Spleen (tissue), 11 donors: ENCODE results near the gene GPR31. TPM values are rescaled to one million over a fixed set of nuclear protein-coding genes. Genes with fewer than 3 reads are reported as not detected.

ENCODE experiments used
- DNase-seq: peaks from one replicate; pipeline ENCODE4 v3.0.0-alpha.2; 2020
- H3K27ac ChIP-seq, 8 donors: fragments of 200-600 bp; sonication (generic) in 7 of 8; 1 replicate in 4 of 8; 2 replicates in 4 of 8; pipeline versions ENCODE4 v1.5.0 to v1.8.0; 2016 to 2021; ENCODE audit warnings: inconsistent platforms in 4 of 8, mild to moderate bottlenecking in 4 of 8, moderate library complexity in 1 of 8
- H3K27me3 ChIP-seq, 7 donors: fragments of 200-600 bp; sonication (generic) in 6 of 7; replicated peaks in 1 of 7; 1 replicate in 4 of 7; 2 replicates in 3 of 7; pipeline versions ENCODE4 v1.5.0 to v1.8.0; 2016 to 2021; ENCODE audit warnings: inconsistent platforms in 3 of 7, mild to moderate bottlenecking in 1 of 7
- H3K36me3 ChIP-seq, 6 donors: fragments of 200-600 bp; sonication (generic) in 5 of 6; 1 replicate in 4 of 6; 2 replicates in 2 of 6; pipeline versions ENCODE4 v1.5.0 to v1.8.0; 2016 to 2021; ENCODE audit warnings: inconsistent platforms in 2 of 6
- H3K4me1 ChIP-seq, 6 donors: fragments of 200-600 bp; sonication (generic) in 5 of 6; 1 replicate in 3 of 6; 2 replicates in 3 of 6; pipeline versions ENCODE4 v1.5.0 to v1.8.0; 2016 to 2021; ENCODE audit warnings: inconsistent platforms in 3 of 6
- H3K4me3 ChIP-seq, 8 donors: fragments of 200-600 bp; sonication (generic) in 7 of 8; 1 replicate in 4 of 8; 2 replicates in 4 of 8; pipeline versions ENCODE4 v1.5.0 to v1.8.0; 2016 to 2021; ENCODE audit warnings: inconsistent platforms in 4 of 8, mild to moderate bottlenecking in 4 of 8, moderate library complexity in 2 of 8
- H3K9me3 ChIP-seq, 8 donors: fragments of 200-600 bp; sonication (generic) in 7 of 8; 1 replicate in 4 of 8; 2 replicates in 4 of 8; pipeline versions ENCODE4 v1.5.0 to v1.8.0; 2016 to 2021; ENCODE audit warnings: inconsistent platforms in 4 of 8
- POLR2A ChIP-seq, 3 donors: fragments of 450-650 bp; IDR thresholded peaks; one replicate each; pipeline ENCODE4 v1.5.1; 2017; ENCODE audit warnings: antibody characterized with exemption in 3 of 3, mild to moderate bottlenecking in 1 of 3
- POLR2AphosphoS5 ChIP-seq, 3 donors: sonication (generic); formaldehyde crosslinking; IDR thresholded peaks; one replicate each; pipeline ENCODE4 v1.5.1; 2017; ENCODE audit warnings: antibody characterized with exemption in 3 of 3
- WGBS, 5 donors: extraction: QIAGEN DNeasy Blood & Tissue Kit in 3 of 5; methylation state at CpG; one replicate each; pipeline versions ENCODE4 v1.1.5 to v1.1.7; 2013 to 2018; 5-methylcytosine and 5-hydroxymethylcytosine counted together
- intact Hi-C: fragments of 100-400 bp; cut with DNase I; formaldehyde crosslinking; loops from one replicate; pipeline ENCODE4 v1.15.0; 2023; ENCODE audit warnings: low total_unique reads
- polyA plus RNA-seq, 3 donors: library from polyadenylated mRNA; stranded (reverse); fragments of 200-250 nt; gene quantifications; one replicate each; pipeline ENCODE4 v1.2.1, GENCODE V29; 2013
- total RNA-seq, 7 donors: library from RNA; depleted of rRNA in 3 of 7; stranded (reverse); fragments of >200 nt in 3 of 7; fragmentation: NEBNext Ultra II Directional in 4 of 7; extraction: Animal tissue kit (Norgen Biotek cat#: 25700) in 4 of 7; gene quantifications; one replicate each; pipeline versions ENCODE4 v1.1.0 to v1.2.1, GENCODE V29; 2016 to 2021
- TF ChIP-seq, protein P1 (sequence below), 11 experiments: fragments of 200-600 bp in 7 of 11; fragments of 450-650 bp in 4 of 11; sonication (generic) in 4 of 11; IDR thresholded peaks in 8 of 11; conservative IDR thresholded peaks in 3 of 11; 1 replicate in 7 of 11; 2 replicates in 4 of 11; pipeline versions ENCODE4 v1.4.0 to v1.8.0; 2016 to 2021; ENCODE audit warnings: antibody characterized with exemption in 11 of 11, inconsistent platforms in 4 of 11, mild to moderate bottlenecking in 1 of 11
- donor health status: healthy with polysubstance abuse.
- donor health status: DM: no; HTN: no; CAD: no; lungs with moderate emphysema.
- donor health status: DM: no; HTN: no; CAD: no.
- donor health status: Bipolar disorder and iron deficiency.
- donor health status: healthy.
- donor health status: DM: no; HTN: no; CAD: no.
- donor health status: DM: yes; HTN: yes; CAD: no.

The GPR31 gene
- total and polyA plus RNA-seq, 10 donors = 0.24 to 1.0 (median 0.94) TPM; not detected in 7

DNA sequence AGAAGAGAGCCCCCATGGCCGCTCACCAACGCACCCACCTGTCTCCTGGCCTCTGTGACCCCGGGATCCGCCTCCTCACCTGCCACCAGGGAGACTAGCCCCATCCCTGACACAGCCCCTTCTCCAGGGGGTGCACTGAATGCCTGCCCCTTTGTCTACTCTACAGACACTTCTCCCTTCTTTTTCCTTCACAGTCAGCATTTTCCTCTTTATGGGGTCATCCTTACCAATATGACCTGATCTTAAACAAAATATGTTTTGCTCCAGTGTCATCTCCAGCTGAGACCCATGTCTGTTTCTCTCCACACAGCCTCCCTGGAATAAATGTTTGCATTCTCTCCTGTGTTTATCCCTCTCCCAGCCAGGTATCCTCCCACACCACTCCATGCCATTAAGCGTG is 49.5 kb downstream of the GPR31 start:
- intact Hi-C loops = no loop called here
- Histone ChIP-seq H3K27me3 (no peaks in the 10 kb centered on the region), H3K9me3 (no peaks in the 10 kb centered on the region), H3K4me1 (peaks cover 4 to 57% (median 24%) of the 10 kb centered on the region in 6 donors), H3K4me3 (no peak overlapping the region), H3K36me3 (no peaks in the 10 kb centered on the region), H3K27ac (no peak overlapping the region)
- no peak for TF ChIP-seq POLR2AphosphoS5 (IDR thresholded peaks at IDR 0.05)
- TF ChIP-seq, protein P1, sequence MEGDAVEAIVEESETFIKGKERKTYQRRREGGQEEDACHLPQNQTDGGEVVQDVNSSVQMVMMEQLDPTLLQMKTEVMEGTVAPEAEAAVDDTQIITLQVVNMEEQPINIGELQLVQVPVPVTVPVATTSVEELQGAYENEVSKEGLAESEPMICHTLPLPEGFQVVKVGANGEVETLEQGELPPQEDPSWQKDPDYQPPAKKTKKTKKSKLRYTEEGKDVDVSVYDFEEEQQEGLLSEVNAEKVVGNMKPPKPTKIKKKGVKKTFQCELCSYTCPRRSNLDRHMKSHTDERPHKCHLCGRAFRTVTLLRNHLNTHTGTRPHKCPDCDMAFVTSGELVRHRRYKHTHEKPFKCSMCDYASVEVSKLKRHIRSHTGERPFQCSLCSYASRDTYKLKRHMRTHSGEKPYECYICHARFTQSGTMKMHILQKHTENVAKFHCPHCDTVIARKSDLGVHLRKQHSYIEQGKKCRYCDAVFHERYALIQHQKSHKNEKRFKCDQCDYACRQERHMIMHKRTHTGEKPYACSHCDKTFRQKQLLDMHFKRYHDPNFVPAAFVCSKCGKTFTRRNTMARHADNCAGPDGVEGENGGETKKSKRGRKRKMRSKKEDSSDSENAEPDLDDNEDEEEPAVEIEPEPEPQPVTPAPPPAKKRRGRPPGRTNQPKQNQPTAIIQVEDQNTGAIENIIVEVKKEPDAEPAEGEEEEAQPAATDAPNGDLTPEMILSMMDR (IDR thresholded peaks at IDR 0.05 in 8 of 11, conservative IDR thresholded peaks at IDR 0.05 in 3 of 11) = no peak
- TF ChIP-seq POLR2A (IDR thresholded peaks at IDR 0.05) = no peak
- WGBS, 5 donors = 87 to 93% (median 91%) methylated on average over 5 of the region's 5 CpGs
- no peak for DNase-seq

DNA sequence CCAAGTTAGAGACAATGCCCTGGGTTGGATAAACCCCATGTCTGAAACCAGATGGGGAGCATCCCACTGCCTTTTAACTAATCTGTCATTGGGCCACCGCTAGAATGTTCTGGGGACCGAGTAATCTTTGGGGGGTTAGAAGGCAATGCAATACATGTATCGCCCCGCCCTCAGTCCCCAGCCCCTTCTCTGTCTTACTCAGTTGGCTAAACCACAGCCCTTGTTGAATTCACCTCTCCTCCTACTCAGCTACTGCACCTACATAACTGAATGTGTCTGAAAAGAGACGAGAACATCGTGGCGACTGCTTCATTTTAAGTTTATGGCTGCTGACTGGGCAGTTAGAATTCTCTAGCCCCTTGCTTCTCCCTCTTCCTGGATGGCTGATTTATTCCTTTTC is 50.0 kb downstream of the GPR31 start:
- TF ChIP-seq POLR2A (IDR thresholded peaks at IDR 0.05) = no peak
- Histone ChIP-seq H3K27ac (no peak overlapping the region), H3K36me3 (no peaks in the 10 kb centered on the region), H3K27me3 (no peaks in the 10 kb centered on the region), H3K4me3 (no peak overlapping the region), H3K4me1 (peaks cover 6 to 60% (median 28%) of the 10 kb centered on the region in 6 donors), H3K9me3 (no peaks in the 10 kb centered on the region)
- DNase-seq = no peak
- intact Hi-C loops = no loop called here
- WGBS, 5 donors = 70 to 86% (median 77%) methylated on average over 7 of the region's 7 CpGs

DNA sequence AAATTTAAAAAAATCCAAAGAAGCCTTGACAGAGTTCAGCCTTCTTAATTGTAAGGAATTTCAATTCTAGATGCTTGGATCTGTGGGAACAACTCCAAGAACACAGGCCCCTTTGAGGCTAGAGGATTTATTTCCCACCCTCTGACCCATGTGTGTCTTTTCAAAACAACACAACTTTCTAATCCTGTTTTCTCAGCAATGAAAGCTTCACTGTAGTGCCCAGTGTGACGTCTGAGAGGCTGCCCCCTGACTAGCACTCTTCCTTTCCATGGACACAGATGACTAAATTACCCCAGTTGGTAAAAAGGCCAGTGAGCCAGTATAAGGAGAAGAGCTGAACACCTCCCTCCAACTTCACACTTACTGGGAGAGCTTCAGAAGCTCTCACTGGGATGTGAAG is 51.4 kb downstream of the GPR31 start:
- H3K9me3 ChIP-seq = no peaks in the 10 kb centered on the region
- peaks cover 8 to 61% (median 29%) of the 10 kb centered on the region in 6 donors for H3K4me1 ChIP-seq
- intact Hi-C loops = no loop called here
- TF ChIP-seq POLR2A (IDR thresholded peaks at IDR 0.05) = no peak
- TF ChIP-seq, protein P1 (IDR thresholded peaks at IDR 0.05 in 8 of 11, conservative IDR thresholded peaks at IDR 0.05 in 3 of 11) = no peak
- TF ChIP-seq POLR2AphosphoS5 (IDR thresholded peaks at IDR 0.05) = no peak
- DNase-seq = no peak
- WGBS, 5 donors = 64 to 83% (median 77%) methylated on average over 1 of the region's 1 CpG
- H3K27me3 ChIP-seq = no peaks in the 10 kb centered on the region
- no peak overlapping the region for H3K4me3 ChIP-seq
- no peak overlapping the region for H3K27ac ChIP-seq
- no peaks in the 10 kb centered on the region for H3K36me3 ChIP-seq

Other genes starting within 250 kb of the GPR31 start
- gene RNASET2, start 201.4 kb downstream of the GPR31 start, total RNA-seq = 100 to 1,000 TPM; 264 to 676 (median 373) TPM
- gene RNASET2, start 201.4 kb downstream of the GPR31 start, polyA plus RNA-seq = 100 to 1,000 TPM; 242 to 392 (median 245) TPM
- gene CEP43, start 158.6 kb downstream of the GPR31 start, total RNA-seq = 10 to 100 TPM; 13.1 to 21.8 (median 17.7) TPM
- gene CEP43, start 158.6 kb downstream of the GPR31 start, polyA plus RNA-seq = 10 to 100 TPM in 1 of 3 donors, 1 to 10 TPM in 2; 9.0 to 10.6 (median 9.0) TPM
- gene CCR6, start 34.9 kb downstream of the GPR31 start, total RNA-seq = 10 to 100 TPM; 15.5 to 37.0 (median 19.5) TPM
- gene CCR6, start 34.9 kb downstream of the GPR31 start, polyA plus RNA-seq = 10 to 100 TPM; 16.1 to 26.9 (median 22.7) TPM
- gene UNC93A, start 133.3 kb upstream of the GPR31 start, total RNA-seq = not detected
- gene UNC93A, start 133.3 kb upstream of the GPR31 start, polyA plus RNA-seq = not detected
- gene TTLL2, start 167.1 kb upstream of the GPR31 start, total RNA-seq = not detected
- gene TTLL2, start 167.1 kb upstream of the GPR31 start, polyA plus RNA-seq = not detected